ENCODE measurements around the gene DTNBP1. TPM values are rescaled to one million over a fixed set of nuclear protein-coding genes. Genes with fewer than 3 reads are reported as not detected.

DTNBP1 gene
- total RNA-seq, 1 experiment from 2014 or later, result 20.7 TPM

- CTCF ChIA-PET, result no interaction called here
- BruUV-seq (replicated peaks), result no TSS peak
These were observed 70.2 kb downstream of the DTNBP1 start for GRCh38 chr6:15592610-15593009.

GRCh38 chr6:15588971-15589634 is 73.7 kb downstream of the DTNBP1 start:
- ChIA-PET POLR2A (no interaction called here), CTCF (no interaction called here)
- intact Hi-C loops (cut with micrococcal nuclease; ENCODE audit: unreplicated experiment), result no loop called here
- DNase-seq, result no peak
- Mint-ChIP-seq H3K9me3 (ENCODE audit: unreplicated experiment) (no peaks in the 10 kb centered on the region), H3K4me1 (ENCODE audit: low read depth, unreplicated experiment) (no peaks in the 10 kb centered on the region), H3K4me3 (ENCODE audit: unreplicated experiment) (no peak overlapping the region), H3K27ac (ENCODE audit: unreplicated experiment) (no peak overlapping the region), H3K36me3 (ENCODE audit: insufficient read depth, unreplicated experiment) (no peaks in the 10 kb centered on the region), H3K27me3 (ENCODE audit: insufficient read depth, unreplicated experiment) (no peaks in the 10 kb centered on the region)
- Histone ChIP-seq H3K27me3 (replicated peaks; ENCODE audit: control insufficient read depth, insufficient read depth, low read length) (no peaks in the 10 kb centered on the region), H3K4me3 (ENCODE audit: low read depth, low read length) (no peak overlapping the region), H3K4me1 (no peaks in the 10 kb centered on the region), H3K9me3 (no peaks in the 10 kb centered on the region), H3K36me3 (ENCODE audit: control insufficient read depth, insufficient read depth, low read length) (no peaks in the 10 kb centered on the region)
- TF ChIP-seq CTCF (IDR thresholded peaks at IDR 0.05; ENCODE audit: insufficient read depth in 1 of 2, low read depth in 1 of 2, low read length in 1 of 2, severe bottlenecking in 1 of 2, unreplicated experiment in 1 of 2), result no peak
- no TSS peak for BruUV-seq (replicated peaks)

More at GRCh38 chr6:15592610-15593009, 70.2 kb downstream of the DTNBP1 start:
- no peak for DNase-seq
- H3K4me3 Mint-ChIP-seq (ENCODE audit: unreplicated experiment), result no peak overlapping the region
- no peaks in the 10 kb centered on the region for H3K4me1 Mint-ChIP-seq (ENCODE audit: low read depth, unreplicated experiment)
- no peaks in the 10 kb centered on the region for H3K27me3 Mint-ChIP-seq (ENCODE audit: insufficient read depth, unreplicated experiment)
- H3K36me3 ChIP-seq (ENCODE audit: control insufficient read depth, insufficient read depth, low read length), result no peaks in the 10 kb centered on the region
- H3K4me3 ChIP-seq (ENCODE audit: low read depth, low read length), result no peak overlapping the region
- no peaks in the 10 kb centered on the region for H3K4me1 ChIP-seq
- H3K9me3 ChIP-seq, result no peaks in the 10 kb centered on the region
- no peaks in the 10 kb centered on the region for H3K27me3 ChIP-seq (replicated peaks; ENCODE audit: control insufficient read depth, insufficient read depth, low read length)
- no peak for TF ChIP-seq CTCF (IDR thresholded peaks at IDR 0.05; ENCODE audit: insufficient read depth in 1 of 2, low read depth in 1 of 2, low read length in 1 of 2, severe bottlenecking in 1 of 2, unreplicated experiment in 1 of 2)
- POLR2A ChIA-PET, result no interaction called here
- peaks cover 5% of the 10 kb centered on the region for H3K36me3 Mint-ChIP-seq (ENCODE audit: insufficient read depth, unreplicated experiment)
- intact Hi-C loops (cut with micrococcal nuclease; ENCODE audit: unreplicated experiment), result no loop called here
- no peak overlapping the region for H3K27ac Mint-ChIP-seq (ENCODE audit: unreplicated experiment)
- H3K9me3 Mint-ChIP-seq (ENCODE audit: unreplicated experiment), result no peaks in the 10 kb centered on the region

GRCh38 chr6:15586503-15586902 is 76.3 kb downstream of the DTNBP1 start:
- Histone ChIP-seq H3K27me3 (replicated peaks; ENCODE audit: control insufficient read depth, insufficient read depth, low read length) (no peaks in the 10 kb centered on the region), H3K4me3 (ENCODE audit: low read depth, low read length) (no peak overlapping the region), H3K4me1 (no peaks in the 10 kb centered on the region), H3K9me3 (no peaks in the 10 kb centered on the region), H3K36me3 (ENCODE audit: control insufficient read depth, insufficient read depth, low read length) (no peaks in the 10 kb centered on the region)
- Mint-ChIP-seq H3K9me3 (ENCODE audit: unreplicated experiment) (no peaks in the 10 kb centered on the region), H3K4me3 (ENCODE audit: unreplicated experiment) (no peak overlapping the region), H3K27ac (ENCODE audit: unreplicated experiment) (no peak overlapping the region), H3K4me1 (ENCODE audit: low read depth, unreplicated experiment) (no peaks in the 10 kb centered on the region), H3K27me3 (ENCODE audit: insufficient read depth, unreplicated experiment) (no peaks in the 10 kb centered on the region), H3K36me3 (ENCODE audit: insufficient read depth, unreplicated experiment) (no peaks in the 10 kb centered on the region)
- no peak for TF ChIP-seq CTCF (IDR thresholded peaks at IDR 0.05; ENCODE audit: insufficient read depth in 1 of 2, low read depth in 1 of 2, low read length in 1 of 2, severe bottlenecking in 1 of 2, unreplicated experiment in 1 of 2)
- DNase-seq, result no peak
- ChIA-PET POLR2A (no interaction called here), CTCF (no interaction called here)
- no TSS peak for BruUV-seq (replicated peaks)
- intact Hi-C loops (cut with micrococcal nuclease; ENCODE audit: unreplicated experiment), result no loop called here

All from Caco-2 (cell line).